AG09319 (cell line): Measurements from ENCODE around the gene CNIH2.

Experiments used
- DNase-seq: peaks from one replicate; pipeline ENCODE4 v3.0.0-alpha.2; 2010; ENCODE audit warnings: low read depth; ENCODE audit errors: extremely low read depth
- CTCF ChIP-seq: IDR thresholded peaks from 2 replicates; pipeline ENCODE4 v1.5.1; 2011; ENCODE audit warnings: low read depth, mild to moderate bottlenecking, inconsistent platforms, low read length, moderate library complexity

Gene CNIH2

GRCh38 chr11:66326261-66327111, 48.5 kb downstream of the CNIH2 start:
- TF ChIP-seq CTCF: no peak
- no peak for DNase-seq

GRCh38 chr11:66327171-66328030, 49.4 kb downstream of the CNIH2 start:
- no peak for DNase-seq

GRCh38 chr11:66328031-66328301, 50.0 kb downstream of the CNIH2 start:
- DNase-seq: no peak
- TF ChIP-seq CTCF: no peak

More at GRCh38 chr11:66327171-66328030, 49.4 kb downstream of the CNIH2 start:
- no peak; the same call in 1 of the 2 replicates for TF ChIP-seq CTCF

- DNase-seq: no peak
- peak; percentile 91 for TF ChIP-seq CTCF
Observed at GRCh38 chr11:66328302-66329144, 50.5 kb downstream of the CNIH2 start.

GRCh38 chr11:66329165-66329673, 51.2 kb downstream of the CNIH2 start:
- TF ChIP-seq CTCF: no peak
- DNase-seq: no peak

- DNase-seq: no peak
Observed at GRCh38 chr11:66330931-66331330, 53.0 kb downstream of the CNIH2 start.

More at GRCh38 chr11:66330931-66331330, 53.0 kb downstream of the CNIH2 start:
- no peak for TF ChIP-seq CTCF
